WTC11 (cell line): ENCODE measurements around the gene SMIM24.

Experiments
- ATF1 ChIP-seq: sonication (generic); formaldehyde crosslinking; IDR thresholded peaks from 2 replicates; pipeline ENCODE4 v1.8.1; 2023; ENCODE audit warnings: mild to moderate bottlenecking, moderate library complexity, missing genetic modification reagents
- EMX1 ChIP-seq: fragments of 250-450 bp; sonication (Bioruptor Pico); IDR thresholded peaks from 2 replicates; pipeline ENCODE4 v1.8.0; 2021; ENCODE audit warnings: mild to moderate bottlenecking
- FOXP1 ChIP-seq: sonication (generic); formaldehyde crosslinking; IDR thresholded peaks from 2 replicates; pipeline ENCODE4 v1.8.0; 2022; ENCODE audit warnings: missing genetic modification reagents, mild to moderate bottlenecking, moderate library complexity, borderline replicate concordance
- SMAD4 ChIP-seq: sonication (generic); formaldehyde crosslinking; IDR thresholded peaks from 2 replicates; pipeline ENCODE4 v1.8.0; 2022; ENCODE audit warnings: mild to moderate bottlenecking, missing genetic modification reagents
- TF ChIP-seq, protein P1 (sequence below): fragments of 200-600 bp; IDR thresholded peaks from 2 replicates; pipeline ENCODE4 v1.8.0; 2022; ENCODE audit warnings: antibody characterized with exemption
- TF ChIP-seq, protein P2 (sequence below): sonication (generic); formaldehyde crosslinking; IDR thresholded peaks from 2 replicates; pipeline ENCODE4 v1.8.1; 2022; ENCODE audit warnings: mild to moderate bottlenecking, missing genetic modification reagents, moderate library complexity, borderline replicate concordance
- TF ChIP-seq, protein P3 (sequence below): sonication (generic); formaldehyde crosslinking; IDR thresholded peaks from 2 replicates; pipeline ENCODE4 v1.8.0; 2022; ENCODE audit warnings: mild to moderate bottlenecking, missing genetic modification reagents
- TF ChIP-seq, protein P4 (sequence below): sonication (generic); formaldehyde crosslinking; IDR thresholded peaks from 2 replicates; pipeline ENCODE4 v1.8.1; 2022; ENCODE audit warnings: mild to moderate bottlenecking, moderate library complexity, missing genetic modification reagents
- TF ChIP-seq, protein P5 (sequence below): sonication (generic); formaldehyde crosslinking; IDR thresholded peaks from 2 replicates; pipeline ENCODE4 v1.8.0; 2022; ENCODE audit warnings: mild to moderate bottlenecking, missing genetic modification reagents
- TF ChIP-seq, protein P6 (sequence below): fragments of 250-450 bp; sonication (Bioruptor Pico); IDR thresholded peaks from 2 replicates; pipeline ENCODE4 v1.8.0; 2021; ENCODE audit warnings: mild to moderate bottlenecking

DNA sequence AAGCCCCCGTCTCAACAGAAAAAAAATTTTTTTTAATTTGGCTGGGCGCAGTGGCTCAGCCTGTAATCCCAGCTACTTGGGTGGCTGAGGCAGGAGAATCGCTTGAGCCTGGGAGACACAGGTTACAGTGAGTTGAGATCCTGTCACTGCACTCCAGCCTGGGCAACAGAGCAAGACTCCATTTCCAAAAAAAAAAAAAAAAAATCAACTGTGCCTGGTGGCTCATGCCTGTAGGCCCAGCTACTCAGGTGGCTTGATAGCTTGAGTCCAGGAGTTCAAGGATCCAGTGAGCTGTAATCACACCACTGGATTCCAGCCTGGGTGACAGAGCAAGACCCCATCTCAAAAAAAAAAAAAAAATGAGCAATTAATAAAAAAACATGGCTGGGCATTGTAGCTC, 21.5 kb upstream of the SMIM24 start:
- TF ChIP-seq, protein P1, sequence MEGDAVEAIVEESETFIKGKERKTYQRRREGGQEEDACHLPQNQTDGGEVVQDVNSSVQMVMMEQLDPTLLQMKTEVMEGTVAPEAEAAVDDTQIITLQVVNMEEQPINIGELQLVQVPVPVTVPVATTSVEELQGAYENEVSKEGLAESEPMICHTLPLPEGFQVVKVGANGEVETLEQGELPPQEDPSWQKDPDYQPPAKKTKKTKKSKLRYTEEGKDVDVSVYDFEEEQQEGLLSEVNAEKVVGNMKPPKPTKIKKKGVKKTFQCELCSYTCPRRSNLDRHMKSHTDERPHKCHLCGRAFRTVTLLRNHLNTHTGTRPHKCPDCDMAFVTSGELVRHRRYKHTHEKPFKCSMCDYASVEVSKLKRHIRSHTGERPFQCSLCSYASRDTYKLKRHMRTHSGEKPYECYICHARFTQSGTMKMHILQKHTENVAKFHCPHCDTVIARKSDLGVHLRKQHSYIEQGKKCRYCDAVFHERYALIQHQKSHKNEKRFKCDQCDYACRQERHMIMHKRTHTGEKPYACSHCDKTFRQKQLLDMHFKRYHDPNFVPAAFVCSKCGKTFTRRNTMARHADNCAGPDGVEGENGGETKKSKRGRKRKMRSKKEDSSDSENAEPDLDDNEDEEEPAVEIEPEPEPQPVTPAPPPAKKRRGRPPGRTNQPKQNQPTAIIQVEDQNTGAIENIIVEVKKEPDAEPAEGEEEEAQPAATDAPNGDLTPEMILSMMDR, result no peak
- TF ChIP-seq, protein P2, sequence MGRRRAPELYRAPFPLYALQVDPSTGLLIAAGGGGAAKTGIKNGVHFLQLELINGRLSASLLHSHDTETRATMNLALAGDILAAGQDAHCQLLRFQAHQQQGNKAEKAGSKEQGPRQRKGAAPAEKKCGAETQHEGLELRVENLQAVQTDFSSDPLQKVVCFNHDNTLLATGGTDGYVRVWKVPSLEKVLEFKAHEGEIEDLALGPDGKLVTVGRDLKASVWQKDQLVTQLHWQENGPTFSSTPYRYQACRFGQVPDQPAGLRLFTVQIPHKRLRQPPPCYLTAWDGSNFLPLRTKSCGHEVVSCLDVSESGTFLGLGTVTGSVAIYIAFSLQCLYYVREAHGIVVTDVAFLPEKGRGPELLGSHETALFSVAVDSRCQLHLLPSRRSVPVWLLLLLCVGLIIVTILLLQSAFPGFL (CRISPR knock-in tag), result no peak
- no peak for TF ChIP-seq SMAD4 (CRISPR knock-in tag)
- no peak for TF ChIP-seq ATF1 (CRISPR knock-in tag)
- TF ChIP-seq EMX1 (CRISPR knock-in tag), result no peak
- TF ChIP-seq, protein P3, sequence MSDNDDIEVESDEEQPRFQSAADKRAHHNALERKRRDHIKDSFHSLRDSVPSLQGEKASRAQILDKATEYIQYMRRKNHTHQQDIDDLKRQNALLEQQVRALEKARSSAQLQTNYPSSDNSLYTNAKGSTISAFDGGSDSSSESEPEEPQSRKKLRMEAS, result no peak
- TF ChIP-seq, protein P4, sequence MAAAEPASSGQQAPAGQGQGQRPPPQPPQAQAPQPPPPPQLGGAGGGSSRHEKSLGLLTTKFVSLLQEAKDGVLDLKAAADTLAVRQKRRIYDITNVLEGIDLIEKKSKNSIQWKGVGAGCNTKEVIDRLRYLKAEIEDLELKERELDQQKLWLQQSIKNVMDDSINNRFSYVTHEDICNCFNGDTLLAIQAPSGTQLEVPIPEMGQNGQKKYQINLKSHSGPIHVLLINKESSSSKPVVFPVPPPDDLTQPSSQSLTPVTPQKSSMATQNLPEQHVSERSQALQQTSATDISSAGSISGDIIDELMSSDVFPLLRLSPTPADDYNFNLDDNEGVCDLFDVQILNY (CRISPR knock-in tag), result no peak
- TF ChIP-seq, protein P5, sequence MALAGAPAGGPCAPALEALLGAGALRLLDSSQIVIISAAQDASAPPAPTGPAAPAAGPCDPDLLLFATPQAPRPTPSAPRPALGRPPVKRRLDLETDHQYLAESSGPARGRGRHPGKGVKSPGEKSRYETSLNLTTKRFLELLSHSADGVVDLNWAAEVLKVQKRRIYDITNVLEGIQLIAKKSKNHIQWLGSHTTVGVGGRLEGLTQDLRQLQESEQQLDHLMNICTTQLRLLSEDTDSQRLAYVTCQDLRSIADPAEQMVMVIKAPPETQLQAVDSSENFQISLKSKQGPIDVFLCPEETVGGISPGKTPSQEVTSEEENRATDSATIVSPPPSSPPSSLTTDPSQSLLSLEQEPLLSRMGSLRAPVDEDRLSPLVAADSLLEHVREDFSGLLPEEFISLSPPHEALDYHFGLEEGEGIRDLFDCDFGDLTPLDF, result no peak
- TF ChIP-seq, protein P6, sequence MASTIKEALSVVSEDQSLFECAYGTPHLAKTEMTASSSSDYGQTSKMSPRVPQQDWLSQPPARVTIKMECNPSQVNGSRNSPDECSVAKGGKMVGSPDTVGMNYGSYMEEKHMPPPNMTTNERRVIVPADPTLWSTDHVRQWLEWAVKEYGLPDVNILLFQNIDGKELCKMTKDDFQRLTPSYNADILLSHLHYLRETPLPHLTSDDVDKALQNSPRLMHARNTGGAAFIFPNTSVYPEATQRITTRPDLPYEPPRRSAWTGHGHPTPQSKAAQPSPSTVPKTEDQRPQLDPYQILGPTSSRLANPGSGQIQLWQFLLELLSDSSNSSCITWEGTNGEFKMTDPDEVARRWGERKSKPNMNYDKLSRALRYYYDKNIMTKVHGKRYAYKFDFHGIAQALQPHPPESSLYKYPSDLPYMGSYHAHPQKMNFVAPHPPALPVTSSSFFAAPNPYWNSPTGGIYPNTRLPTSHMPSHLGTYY, result no peak
- TF ChIP-seq FOXP1 (CRISPR knock-in tag), result no peak
